Upper lobe of left lung (tissue), 4 donors: ENCODE measurements around the gene PRX.
"Not testable (repeated sequence)": the region's sequence is repeated elsewhere in the genome, so short reads cannot be mapped to it uniquely, and the experiment has no call there.

ENCODE experiments used
- POLR2A ChIP-seq, 4 donors: fragments of 450-650 bp; IDR thresholded peaks; one replicate each; pipeline ENCODE4 v1.5.1; 2016 to 2017; ENCODE audit warnings: antibody characterized with exemption in 4 of 4, mild to moderate bottlenecking in 2 of 4
- TF ChIP-seq, protein P1 (sequence below), 6 experiments: fragments of 450-650 bp in 4 of 6; fragments of 200-600 bp in 2 of 6; sonication (generic) in 2 of 6; IDR thresholded peaks; one replicate each; pipeline ENCODE4 v1.5.1; 2016 to 2019; ENCODE audit warnings: antibody characterized with exemption in 6 of 6

DNA sequence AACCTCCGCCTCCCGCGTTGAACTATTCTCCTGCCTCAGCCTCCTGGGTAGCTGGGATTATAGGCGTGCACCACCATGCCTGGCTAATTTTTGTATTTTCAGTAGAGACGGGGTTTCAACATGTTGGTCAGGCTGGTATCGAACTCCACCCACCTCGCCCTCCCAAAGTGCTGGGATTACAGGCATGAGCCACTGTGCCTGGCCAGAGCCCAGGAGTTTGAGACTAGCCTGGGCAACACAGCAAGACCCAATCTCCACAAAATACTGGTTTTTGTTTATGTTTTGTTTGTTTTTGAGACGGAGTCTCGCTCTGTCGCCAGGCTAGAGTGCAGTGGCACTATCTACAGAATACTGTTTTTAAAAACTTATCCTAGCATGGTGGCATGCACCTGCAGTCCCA is 17.1 kb upstream of the PRX start:
- TF ChIP-seq, protein P1, sequence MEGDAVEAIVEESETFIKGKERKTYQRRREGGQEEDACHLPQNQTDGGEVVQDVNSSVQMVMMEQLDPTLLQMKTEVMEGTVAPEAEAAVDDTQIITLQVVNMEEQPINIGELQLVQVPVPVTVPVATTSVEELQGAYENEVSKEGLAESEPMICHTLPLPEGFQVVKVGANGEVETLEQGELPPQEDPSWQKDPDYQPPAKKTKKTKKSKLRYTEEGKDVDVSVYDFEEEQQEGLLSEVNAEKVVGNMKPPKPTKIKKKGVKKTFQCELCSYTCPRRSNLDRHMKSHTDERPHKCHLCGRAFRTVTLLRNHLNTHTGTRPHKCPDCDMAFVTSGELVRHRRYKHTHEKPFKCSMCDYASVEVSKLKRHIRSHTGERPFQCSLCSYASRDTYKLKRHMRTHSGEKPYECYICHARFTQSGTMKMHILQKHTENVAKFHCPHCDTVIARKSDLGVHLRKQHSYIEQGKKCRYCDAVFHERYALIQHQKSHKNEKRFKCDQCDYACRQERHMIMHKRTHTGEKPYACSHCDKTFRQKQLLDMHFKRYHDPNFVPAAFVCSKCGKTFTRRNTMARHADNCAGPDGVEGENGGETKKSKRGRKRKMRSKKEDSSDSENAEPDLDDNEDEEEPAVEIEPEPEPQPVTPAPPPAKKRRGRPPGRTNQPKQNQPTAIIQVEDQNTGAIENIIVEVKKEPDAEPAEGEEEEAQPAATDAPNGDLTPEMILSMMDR (IDR thresholded peaks at IDR 0.05), result not testable (repeated sequence)
- TF ChIP-seq POLR2A (IDR thresholded peaks at IDR 0.05), result not testable (repeated sequence)
